Ishikawa (cell line): Measurements from ENCODE around the gene PPP1R37.

Experiments used
- CEBPB ChIP-seq: IDR thresholded peaks from 2 replicates; pipeline ENCODE4 v1.6.1; 2012
- CREB1 ChIP-seq: IDR thresholded peaks from 2 replicates; pipeline ENCODE4 v1.6.1; 2012; ENCODE audit warnings: low read depth
- EGR1 ChIP-seq: IDR thresholded peaks from 2 replicates; pipeline ENCODE4 v1.6.1; 2012
- EP300 ChIP-seq: IDR thresholded peaks from 2 replicates; pipeline ENCODE4 v1.6.1; 2012; ENCODE audit warnings: borderline replicate concordance
- FOXM1 ChIP-seq: IDR thresholded peaks from 2 replicates; pipeline ENCODE4 v1.6.1; 2012; ENCODE audit warnings: low read depth, borderline replicate concordance
- MAX ChIP-seq: IDR thresholded peaks from 2 replicates; pipeline ENCODE4 v1.6.1; 2012
- NFIC ChIP-seq: IDR thresholded peaks from 2 replicates; pipeline ENCODE4 v1.6.1; 2012
- RAD21 ChIP-seq: IDR thresholded peaks from 2 replicates; pipeline ENCODE4 v1.6.1; 2012; ENCODE audit warnings: low read depth
- REST ChIP-seq: IDR thresholded peaks from 2 replicates; pipeline ENCODE4 v1.6.1; 2012; ENCODE audit warnings: low read depth, mild to moderate bottlenecking
- TAF1 ChIP-seq: IDR thresholded peaks from 2 replicates; pipeline ENCODE4 v1.6.1; 2012; ENCODE audit warnings: low read depth, mild to moderate bottlenecking
- TCF12 ChIP-seq: IDR thresholded peaks from 2 replicates; pipeline ENCODE4 v1.6.1; 2012; ENCODE audit warnings: low read depth
- TEAD4 ChIP-seq: IDR thresholded peaks from 2 replicates; pipeline ENCODE4 v1.6.1; 2012
- USF1 ChIP-seq: IDR thresholded peaks from 2 replicates; pipeline ENCODE4 v1.6.1; 2012
- YY1 ChIP-seq: IDR thresholded peaks from 2 replicates; pipeline ENCODE4 v1.6.1; 2012; ENCODE audit warnings: low read depth

GRCh38 chr19:45156751-45157150 is 63.8 kb downstream of the PPP1R37 start:
- TF ChIP-seq REST (no peak), RAD21 (no peak), NFIC (no peak), CREB1 (no peak), TAF1 (no peak), CEBPB (no peak), EGR1 (no peak), YY1 (no peak), EP300 (no peak), USF1 (no peak), TEAD4 (no peak), MAX (no peak), FOXM1 (no peak), TCF12 (no peak)
